Measurements from ENCODE around the gene ZNF557. TPM values are rescaled to one million over a fixed set of nuclear protein-coding genes. Genes with fewer than 3 reads are reported as not detected.

The ZNF557 gene
- total RNA-seq, 2 experiments from 2014 or later: 6.2 to 7.7 TPM

DNA sequence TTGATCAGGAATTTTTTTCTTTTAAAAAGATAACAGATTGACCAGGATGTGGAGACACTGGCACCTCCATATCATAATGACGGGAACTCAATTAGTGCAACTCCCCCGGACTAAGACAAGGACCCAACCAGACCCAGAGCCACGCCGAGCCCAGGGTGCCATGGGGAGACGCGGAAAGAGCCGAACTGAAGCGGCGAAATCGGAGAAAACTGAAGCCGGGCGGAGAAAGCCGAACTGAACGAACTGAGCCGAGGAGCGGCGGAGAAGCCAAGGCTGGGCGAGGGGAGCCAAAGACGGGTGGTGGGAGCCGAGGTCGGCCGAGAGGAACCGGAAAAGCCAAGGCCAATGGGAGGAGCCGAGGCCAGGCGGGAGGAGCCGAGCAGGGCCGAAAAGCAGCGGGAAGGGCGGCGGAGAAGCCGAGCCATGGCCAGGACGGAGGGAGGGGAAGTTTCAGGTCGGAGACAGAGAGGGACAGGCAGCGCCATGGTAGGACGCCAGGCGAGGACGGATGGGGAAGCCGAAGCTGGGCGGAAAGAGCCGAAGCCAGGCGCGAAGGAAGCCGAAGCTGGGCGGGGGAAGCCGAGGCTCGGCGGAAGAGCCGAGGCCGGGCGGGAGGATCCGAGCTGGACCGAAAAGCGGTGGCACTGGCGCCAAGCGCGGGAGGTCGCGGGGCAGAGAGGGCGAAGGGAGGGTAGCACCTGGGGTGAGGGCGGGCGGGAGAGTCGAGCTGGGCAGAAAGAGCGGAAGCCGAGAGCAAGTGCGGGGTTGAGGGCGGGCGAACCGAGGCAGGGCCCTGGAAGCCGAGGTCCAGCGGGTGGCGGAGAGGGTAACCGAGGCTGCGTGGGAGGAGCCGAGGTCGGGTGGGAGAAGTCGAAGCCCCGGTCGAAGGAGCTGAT is 29.4 kb downstream of the ZNF557 start:
- POLR2A ChIA-PET: interaction anchor here (1.0 to 1.1 kb wide), 3 partner anchors 23 to 250 kb away, joined by 3 to 5 read pairs (median 3); partner anchors contain the start of genes ARHGEF18 and ZNF557
- no peaks in the 10 kb centered on the region for H3K27me3 Mint-ChIP-seq
- intact Hi-C loops (cut with micrococcal nuclease): no loop called here

DNA sequence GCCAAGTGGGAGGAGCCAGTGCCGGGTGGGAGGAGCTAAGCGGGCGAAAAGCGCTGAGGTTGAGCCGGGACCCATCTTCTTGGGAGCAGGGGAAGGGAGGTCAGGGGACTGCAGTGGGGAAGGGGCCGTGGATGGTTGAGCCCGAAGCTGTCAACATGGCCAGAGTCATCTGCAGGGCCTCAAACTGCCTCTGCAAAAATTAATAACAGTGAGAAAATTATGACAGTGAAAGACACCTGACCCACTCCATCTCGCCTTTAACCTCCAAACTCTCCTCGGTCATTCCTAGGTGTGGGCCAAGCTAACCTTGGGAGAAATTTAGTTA is 30.1 kb downstream of the ZNF557 start:
- TF ChIP-seq, protein P1, sequence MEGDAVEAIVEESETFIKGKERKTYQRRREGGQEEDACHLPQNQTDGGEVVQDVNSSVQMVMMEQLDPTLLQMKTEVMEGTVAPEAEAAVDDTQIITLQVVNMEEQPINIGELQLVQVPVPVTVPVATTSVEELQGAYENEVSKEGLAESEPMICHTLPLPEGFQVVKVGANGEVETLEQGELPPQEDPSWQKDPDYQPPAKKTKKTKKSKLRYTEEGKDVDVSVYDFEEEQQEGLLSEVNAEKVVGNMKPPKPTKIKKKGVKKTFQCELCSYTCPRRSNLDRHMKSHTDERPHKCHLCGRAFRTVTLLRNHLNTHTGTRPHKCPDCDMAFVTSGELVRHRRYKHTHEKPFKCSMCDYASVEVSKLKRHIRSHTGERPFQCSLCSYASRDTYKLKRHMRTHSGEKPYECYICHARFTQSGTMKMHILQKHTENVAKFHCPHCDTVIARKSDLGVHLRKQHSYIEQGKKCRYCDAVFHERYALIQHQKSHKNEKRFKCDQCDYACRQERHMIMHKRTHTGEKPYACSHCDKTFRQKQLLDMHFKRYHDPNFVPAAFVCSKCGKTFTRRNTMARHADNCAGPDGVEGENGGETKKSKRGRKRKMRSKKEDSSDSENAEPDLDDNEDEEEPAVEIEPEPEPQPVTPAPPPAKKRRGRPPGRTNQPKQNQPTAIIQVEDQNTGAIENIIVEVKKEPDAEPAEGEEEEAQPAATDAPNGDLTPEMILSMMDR (IDR thresholded peaks at IDR 0.05): no peak
- Mint-ChIP-seq H3K4me3 (peak overlapping the region; percentile 87), H3K27ac (peak overlapping the region; percentile 84), H3K4me1 (ENCODE audit: low read depth) (peaks cover 16% of the 10 kb centered on the region), H3K9me3 (peaks cover 28% of the 10 kb centered on the region), H3K36me3 (ENCODE audit: low read depth) (peaks cover 14% of the 10 kb centered on the region), H3K27me3 (no peaks in the 10 kb centered on the region)
- DNase-seq (no peak), ATAC-seq (no peak)
- intact Hi-C loops (cut with micrococcal nuclease): no loop called here
- CTCF ChIA-PET: interaction anchor here (0.7 to 5.4 kb wide), 13 partner anchors 31 to 871 kb away, joined by 3 to 57 read pairs (median 4); partner anchors contain the start of gene ARHGEF18
- POLR2A ChIA-PET: interaction anchor here (1.0 to 1.1 kb wide), 3 partner anchors 23 to 249 kb away, joined by 3 to 5 read pairs (median 3); partner anchors contain the start of genes ARHGEF18 and ZNF557

More for the DNA sequence above, 29.4 kb downstream of the ZNF557 start:
- Mint-ChIP-seq H3K9me3 (peaks cover 29% of the 10 kb centered on the region), H3K27ac (peak overlapping the region; percentile 84), H3K36me3 (ENCODE audit: low read depth) (peaks cover 15% of the 10 kb centered on the region), H3K4me1 (ENCODE audit: low read depth) (peaks cover 16% of the 10 kb centered on the region), H3K4me3 (peak overlapping the region; percentile 87)
- TF ChIP-seq, protein P1 (IDR thresholded peaks at IDR 0.05): no peak
- CTCF ChIA-PET: interaction anchor here (0.7 to 5.4 kb wide), 13 partner anchors 30 to 872 kb away, joined by 3 to 57 read pairs (median 4); partner anchors contain the start of gene ARHGEF18
- peak; percentile 93 for ATAC-seq
- peak; percentile 90 for DNase-seq

DNA sequence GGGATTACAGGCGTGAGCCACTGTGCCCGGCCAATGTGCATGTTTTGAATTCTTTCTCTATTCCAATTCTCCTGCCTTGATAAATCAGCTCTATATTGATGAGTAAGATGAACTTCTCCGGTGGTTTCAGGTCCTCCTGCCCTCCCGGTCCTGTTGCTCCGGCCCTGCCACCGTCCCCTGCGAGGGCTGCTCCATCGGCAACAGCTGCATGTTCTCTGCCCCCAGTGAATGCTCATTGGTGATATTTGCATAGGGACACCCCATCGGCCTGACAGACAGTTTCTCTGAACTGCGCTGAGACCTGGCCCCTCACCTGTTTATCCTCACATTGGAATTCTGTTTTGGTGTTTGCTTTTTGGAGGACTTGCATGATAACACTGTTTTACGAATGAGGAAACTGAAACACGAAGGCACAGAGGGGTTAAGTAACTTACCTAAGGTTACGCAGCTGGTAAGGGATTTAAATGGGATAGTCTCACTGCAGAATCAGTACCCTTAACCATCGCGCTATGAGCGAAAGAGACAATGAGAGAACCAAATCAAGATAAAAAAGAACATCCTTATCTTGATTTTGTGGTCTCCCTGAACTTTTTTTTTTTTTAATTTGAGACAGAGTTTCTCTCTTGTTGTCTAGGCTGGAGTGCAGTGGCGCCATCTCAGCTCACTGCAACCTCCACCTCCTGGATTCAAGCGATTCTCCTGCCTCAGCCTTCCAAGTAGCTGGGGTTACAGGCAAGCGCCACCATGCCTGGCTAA is 32.2 kb downstream of the ZNF557 start:
- CTCF ChIA-PET: interaction anchor here (0.7 to 5.4 kb wide), 26 partner anchors 12 to 579 kb away, joined by 3 to 57 read pairs (median 5); partner anchors contain the start of genes ARHGEF18, TRAPPC5 and ZNF557
- DNase-seq (no peak), ATAC-seq (no peak)
- intact Hi-C loops (cut with micrococcal nuclease): loop anchor here (5.0 kb wide), 1 partner anchor 241 kb away; no protein-coding TSS in a partner anchor
- Mint-ChIP-seq H3K27me3 (no peaks in the 10 kb centered on the region), H3K4me3 (peak overlapping the region; percentile 7), H3K4me1 (ENCODE audit: low read depth) (peaks cover 16% of the 10 kb centered on the region), H3K27ac (no peak overlapping the region), H3K9me3 (peaks cover 13% of the 10 kb centered on the region), H3K36me3 (ENCODE audit: low read depth) (peaks cover 1% of the 10 kb centered on the region)
- TF ChIP-seq, protein P1 (IDR thresholded peaks at IDR 0.05): no peak
- POLR2A ChIA-PET: interaction anchor here (1.1 kb wide), 1 partner anchor 239 kb away, joined by 3 read pairs; no protein-coding TSS in a partner anchor

DNA sequence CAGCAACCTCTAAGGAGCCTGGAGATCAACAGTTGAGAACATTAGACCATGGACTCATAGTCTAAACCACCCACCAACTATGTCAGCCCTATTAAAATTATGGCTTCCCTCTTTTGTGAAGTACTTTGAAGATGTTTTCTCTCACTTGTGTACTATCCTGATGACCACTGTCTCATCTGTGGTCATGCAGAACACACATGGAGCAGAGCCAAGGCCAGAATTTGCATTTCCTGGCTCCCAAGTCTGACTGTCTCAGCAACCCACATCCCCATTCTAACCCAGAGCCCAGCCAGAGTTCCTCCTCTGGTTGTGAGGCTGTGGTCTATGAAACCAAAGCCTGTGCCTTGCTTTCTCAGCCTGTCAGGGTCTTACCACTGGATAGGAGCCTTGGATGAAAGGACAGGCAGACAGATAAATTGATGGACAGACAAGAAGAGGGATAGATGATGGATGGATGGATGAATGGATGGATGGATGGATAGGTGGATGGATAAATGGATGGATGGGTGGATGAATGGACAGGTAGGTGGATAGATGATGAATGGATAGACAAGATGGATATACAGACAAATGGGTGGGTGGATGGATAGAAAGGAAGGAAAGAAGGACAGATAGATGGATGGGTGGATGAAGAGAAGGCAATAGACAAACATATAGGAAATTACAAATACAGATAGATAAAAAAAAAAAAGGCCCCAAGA is 35.4 kb downstream of the ZNF557 start:
- no peak for ATAC-seq
- no peak for DNase-seq
- H3K9me3 Mint-ChIP-seq: no peaks in the 10 kb centered on the region
- H3K27me3 Mint-ChIP-seq: no peaks in the 10 kb centered on the region
- H3K4me3 Mint-ChIP-seq: no peak overlapping the region
- CTCF ChIA-PET: interaction anchor here (1.8 kb wide), 1 partner anchor 464 kb away, joined by 4 read pairs; no protein-coding TSS in a partner anchor
- no peak overlapping the region for H3K27ac Mint-ChIP-seq
- POLR2A ChIA-PET: no interaction called here
- H3K4me1 Mint-ChIP-seq (ENCODE audit: low read depth): peaks cover 9% of the 10 kb centered on the region
- TF ChIP-seq, protein P1 (IDR thresholded peaks at IDR 0.05): no peak
- intact Hi-C loops (cut with micrococcal nuclease): loop anchor here (5.0 kb wide), 1 partner anchor 237 kb away; no protein-coding TSS in a partner anchor
- no peaks in the 10 kb centered on the region for H3K36me3 Mint-ChIP-seq (ENCODE audit: low read depth)

Measured in activated CD8-positive, alpha-beta T cell treated with anti-CD3 and anti-CD28 coated beads for 36 hours (primary cell).